IMR-90 (cell line): ENCODE data around the gene GPC6. TPM values are rescaled to one million over a fixed set of nuclear protein-coding genes. Genes with fewer than 3 reads are reported as not detected.

ENCODE experiments used
- ATAC-seq: fragments of 200-7000 bp; cut with Tn5 transposase; 2 replicates; pipeline ENCODE4 v1.9.1; 2020; ENCODE audit warnings: low read depth, mild to moderate bottlenecking, moderate library complexity
- BruUV-seq: library from RNA; stranded (reverse); fragments of 400-500 nt; replicated peaks from 2 replicates; lab custom pipeline; 2021; lab: Mats Ljungman, UMichigan
- CTCF ChIA-PET: fragments of 300-600 bp; formaldehyde crosslinking; extraction: SDS; loops from one replicate; lab custom pipeline; 2021; ENCODE audit warnings: antibody characterized with exemption; lab: Yijun Ruan, JAX
- POLR2A ChIA-PET: fragments of 300-600 bp; sonication (Branson Sonifier 250); formaldehyde crosslinking; loops from one replicate; lab custom pipeline; 2022; ENCODE audit warnings: antibody characterized with exemption; ENCODE audit not compliant: unreplicated experiment; lab: Charles Lee
- DNase-seq: peaks from one replicate; pipeline ENCODE4 v3.0.0; 2013
- H2AFZ ChIP-seq: replicated peaks from 2 replicates; pipeline ENCODE3; 2013; ENCODE audit warnings: low read length, mild to moderate bottlenecking; ENCODE audit not compliant: poor library complexity
- H2AK5ac ChIP-seq: 2 replicates; pipeline ENCODE4 v1.6.1; 2013; ENCODE audit warnings: low read depth, low read length, inconsistent platforms
- H2AK9ac ChIP-seq: replicated peaks from 2 replicates; pipeline ENCODE3; 2013; ENCODE audit warnings: mild to moderate bottlenecking, low read depth, low read length, moderate library complexity; ENCODE audit not compliant: poor library complexity
- H2BK120ac ChIP-seq: 2 replicates; pipeline ENCODE4 v1.6.1; 2013; ENCODE audit warnings: low read depth, low read length, inconsistent platforms
- H2BK15ac ChIP-seq: 3 replicates; pipeline ENCODE4 v1.6.1; 2013; ENCODE audit warnings: low read depth, low read length, inconsistent platforms
- H2BK20ac ChIP-seq: 2 replicates; pipeline ENCODE4 v1.6.1; 2013; ENCODE audit warnings: low read depth, mild to moderate bottlenecking, inconsistent platforms, low read length, moderate library complexity
- H2BK5ac ChIP-seq: 2 replicates; pipeline ENCODE4 v1.6.1; 2013; ENCODE audit warnings: mild to moderate bottlenecking, low read depth, low read length, inconsistent platforms; ENCODE audit not compliant: poor library complexity, severe bottlenecking
- H3K14ac ChIP-seq: replicated peaks from 2 replicates; pipeline ENCODE4 v1.6.1; 2013; ENCODE audit warnings: low read depth, low read length, inconsistent platforms
- H3K18ac ChIP-seq: 2 replicates; pipeline ENCODE4 v1.6.1; 2013; ENCODE audit warnings: low read depth, low read length, control low read depth
- H3K23ac ChIP-seq: 2 replicates; pipeline ENCODE4 v1.6.1; 2013; ENCODE audit warnings: low read depth, low read length, inconsistent platforms
- H3K27ac ChIP-seq: 2 replicates; pipeline ENCODE4 v1.5.1; 2013; ENCODE audit warnings: mild to moderate bottlenecking, control low read depth, low read length; ENCODE audit not compliant: insufficient read depth
- H3K27me3 ChIP-seq: 2 replicates; pipeline ENCODE4 v1.6.1; 2013; ENCODE audit warnings: low read length; ENCODE audit not compliant: control insufficient read depth, insufficient read depth
- H3K36me3 ChIP-seq: 2 replicates; pipeline ENCODE4 v1.6.1; 2013; ENCODE audit warnings: low read length, mixed read lengths; ENCODE audit not compliant: control insufficient read depth, insufficient read depth
- H3K4ac ChIP-seq: 2 replicates; pipeline ENCODE4 v1.6.1; 2013; ENCODE audit warnings: low read depth, low read length, inconsistent platforms
- H3K4me1 ChIP-seq: 2 replicates; pipeline ENCODE4 v1.6.1; 2013; ENCODE audit warnings: low read length, mixed read lengths; ENCODE audit not compliant: control insufficient read depth, insufficient read depth
- H3K4me2 ChIP-seq: 2 replicates; pipeline ENCODE4 v1.6.1; 2013; ENCODE audit warnings: low read depth, mild to moderate bottlenecking, control low read depth, low read length, moderate library complexity
- H3K4me3 ChIP-seq: 2 replicates; pipeline ENCODE4 v1.5.1; 2013; ENCODE audit warnings: low read depth, mild to moderate bottlenecking, control low read depth, low read length, moderate library complexity; ENCODE audit not compliant: insufficient read depth
- H3K56ac ChIP-seq: 2 replicates; pipeline ENCODE4 v1.6.1; 2013; ENCODE audit warnings: low read length, inconsistent platforms; ENCODE audit not compliant: insufficient read depth; ENCODE audit errors: extremely low read depth
- H3K79me1 ChIP-seq, 2 experiments: 2 replicates each; pipeline ENCODE4 v1.6.1; 2013; ENCODE audit warnings: low read length in 2 of 2, inconsistent platforms in 1 of 2, low read depth in 1 of 2
- H3K9ac ChIP-seq: 2 replicates; pipeline ENCODE4 v1.6.1; 2013; ENCODE audit warnings: low read depth, low read length, control low read depth
- H3K9me1 ChIP-seq: 2 replicates; pipeline ENCODE4 v1.6.1; 2013; ENCODE audit warnings: low read length, inconsistent platforms; ENCODE audit not compliant: insufficient read depth
- H3K9me3 ChIP-seq: 2 replicates; pipeline ENCODE4 v1.6.1; 2013; ENCODE audit warnings: low read length; ENCODE audit not compliant: control insufficient read depth, insufficient read depth
- H4K20me1 ChIP-seq: 2 replicates; pipeline ENCODE4 v1.6.1; 2013; ENCODE audit warnings: low read length, inconsistent platforms; ENCODE audit not compliant: insufficient read depth
- H4K5ac ChIP-seq: 2 replicates; pipeline ENCODE4 v1.6.1; 2013; ENCODE audit warnings: mild to moderate bottlenecking, low read depth, low read length, control low read depth
- H4K8ac ChIP-seq, 2 experiments: 2 replicates each; pipeline ENCODE4 v1.6.1; 2013; ENCODE audit warnings: low read depth in 2 of 2, low read length in 2 of 2, control low read depth in 1 of 2, inconsistent platforms in 1 of 2
- H4K91ac ChIP-seq: 2 replicates; pipeline ENCODE4 v1.6.1; 2013; ENCODE audit warnings: low read depth, low read length, inconsistent platforms; ENCODE audit not compliant: insufficient read depth
- BHLHE40 ChIP-seq: fragments of 150-350 bp; IDR thresholded peaks from 2 replicates; pipeline ENCODE4 v1.6.1; 2016; ENCODE audit warnings: mild to moderate bottlenecking, low read depth, low read length
- CEBPB ChIP-seq: IDR thresholded peaks from 2 replicates; pipeline ENCODE4 v1.6.1; 2012; ENCODE audit warnings: low read depth, low read length, improper control_type of control experiment
- CHD1 ChIP-seq: IDR thresholded peaks from 2 replicates; pipeline ENCODE4 v1.6.1; 2012; ENCODE audit warnings: low read depth, low read length, improper control_type of control experiment
- CTCF ChIP-seq: conservative IDR thresholded peaks from 2 replicates; pipeline ENCODE4 v1.5.1; 2012; ENCODE audit warnings: mild to moderate bottlenecking, low read depth, low read length, improper control_type of control experiment
- ELK1 ChIP-seq: fragments of 150-350 bp; IDR thresholded peaks from 2 replicates; pipeline ENCODE4 v1.6.1; 2016; ENCODE audit warnings: low read depth, mild to moderate bottlenecking, low read length, moderate library complexity, borderline replicate concordance
- FOS ChIP-seq: fragments of 150-350 bp; IDR thresholded peaks from 2 replicates; pipeline ENCODE4 v1.6.1; 2016; ENCODE audit warnings: low read depth, low read length
- MAFK ChIP-seq: IDR thresholded peaks from 2 replicates; pipeline ENCODE4 v1.6.1; 2012; ENCODE audit warnings: low read depth, low read length, improper control_type of control experiment
- MAZ ChIP-seq: IDR thresholded peaks from 2 replicates; pipeline ENCODE4 v1.6.1; 2012; ENCODE audit warnings: low read depth, mild to moderate bottlenecking, low read length, improper control_type of control experiment, moderate library complexity, borderline replicate concordance
- MXI1 ChIP-seq: IDR thresholded peaks from 2 replicates; pipeline ENCODE4 v1.6.1; 2012; ENCODE audit warnings: low read depth, mild to moderate bottlenecking, low read length, moderate library complexity, borderline replicate concordance
- NFE2L2 ChIP-seq: fragments of 150-350 bp; IDR thresholded peaks from 2 replicates; pipeline ENCODE4 v1.6.1; 2016; ENCODE audit warnings: low read depth, mild to moderate bottlenecking, low read length
- POLR2A ChIP-seq: IDR thresholded peaks from 2 replicates; pipeline ENCODE4 v1.6.1; 2012; ENCODE audit warnings: mild to moderate bottlenecking, low read depth, low read length
- RAD21 ChIP-seq: IDR thresholded peaks from 2 replicates; pipeline ENCODE4 v1.6.1; 2012; ENCODE audit warnings: low read length, improper control_type of control experiment
- RCOR1 ChIP-seq: IDR thresholded peaks from 2 replicates; pipeline ENCODE4 v1.6.1; 2012; ENCODE audit warnings: mild to moderate bottlenecking, low read length, improper control_type of control experiment; ENCODE audit not compliant: insufficient replicate concordance
- RFX5 ChIP-seq: IDR thresholded peaks from 2 replicates; pipeline ENCODE4 v1.8.0; 2012; ENCODE audit warnings: low read depth, mild to moderate bottlenecking, low read length, moderate library complexity
- SMC3 ChIP-seq: fragments of 150-350 bp; IDR thresholded peaks from 2 replicates; pipeline ENCODE4 v1.6.1; 2016; ENCODE audit warnings: low read depth, mild to moderate bottlenecking, antibody characterized with exemption, low read length, moderate library complexity
- USF2 ChIP-seq: fragments of 150-350 bp; IDR thresholded peaks from 2 replicates; pipeline ENCODE4 v1.6.1; 2017; ENCODE audit warnings: mild to moderate bottlenecking, antibody characterized with exemption, low read length, low read depth
- WGBS, 2 experiments: methylation state at CpG; one replicate each; pipeline versions ENCODE4 v1.1.5 to v1.1.7; 2013; ENCODE audit warnings: missing lambda C conversion rate in 2 of 2; ENCODE audit not compliant: insufficient read length in 1 of 2; ENCODE audit errors: extremely low coverage in 2 of 2; 5-methylcytosine and 5-hydroxymethylcytosine counted together
- dilution Hi-C: fragments of 300-500 bp; cut with HindIII; formaldehyde crosslinking; loops from one replicate; pipeline ENCODE4 v1.14.3; 2018; ENCODE audit warnings: low sequenced_read_pairs; ENCODE audit not compliant: unreplicated experiment
- in situ Hi-C: fragments of 300-500 bp; cut with MboI; formaldehyde crosslinking; loops from 3 replicates; pipeline ENCODE4 v1.14.3; 2019; ENCODE audit warnings: low sequenced_read_pairs, inconsistent platforms, mixed read lengths
- intact Hi-C: fragments of 100-400 bp; cut with micrococcal nuclease; formaldehyde crosslinking; loops from 2 replicates; pipeline ENCODE4 v1.10.0; 2022
- polyA plus RNA-seq, 3 experiments: library from polyadenylated mRNA; depleted of rRNA; stranded (reverse); fragments of >200 nt; gene quantifications; 2 replicates each; pipeline ENCODE4 v1.2.3, GENCODE V29; 2012; ENCODE audit warnings: low replicate concordance in 1 of 3
- total RNA-seq: library from RNA; depleted of rRNA; stranded (reverse); fragments of >200 nt; gene quantifications from 2 replicates; pipeline ENCODE4 v1.2.3, GENCODE V29; 2012

GPC6 gene
- total and polyA plus RNA-seq, 2 of the 4 experiments (the other 2 are of a cell fraction): 14.9 to 39.4 TPM

GRCh38 chr13:93411186-93411680 is 184.6 kb downstream of the GPC6 start:
- POLR2A ChIA-PET: no interaction called here
- H3K56ac ChIP-seq: no peak overlapping the region

More at GRCh38 chr13:93411186-93411680, 184.6 kb downstream of the GPC6 start:
- no peak overlapping the region for H4K5ac ChIP-seq
- in situ Hi-C loops (no loop called here), dilution Hi-C loops (no loop called here), intact Hi-C loops (no loop called here)
- H2BK5ac ChIP-seq: no peak overlapping the region
- H4K8ac ChIP-seq: no peak overlapping the region
- no peak overlapping the region for H3K27ac ChIP-seq
- H2BK20ac ChIP-seq: no peak overlapping the region
- CTCF ChIA-PET: no interaction called here
- H3K4me1 ChIP-seq: no peaks in the 10 kb centered on the region; the same call in 1 of the 2 replicates
- H3K4ac ChIP-seq: no peak overlapping the region
- WGBS, 2 experiments: 100% methylated on average over 1 of the region's 3 CpGs; no CpG with 5 or more reads in 1 of the 2 experiments
- DNase-seq (no peak), ATAC-seq (no peak)
- no peaks in the 10 kb centered on the region for H3K9me1 ChIP-seq
- H2AK5ac ChIP-seq: no peak overlapping the region
- H3K23ac ChIP-seq: no peak overlapping the region
- no TSS peak for BruUV-seq
- no peaks in the 10 kb centered on the region for H3K9me3 ChIP-seq
- H3K18ac ChIP-seq: no peak overlapping the region
- no peak overlapping the region for H2AK9ac ChIP-seq
- H3K36me3 ChIP-seq: no peaks in the 10 kb centered on the region
- H2BK120ac ChIP-seq: no peak overlapping the region
- H3K27me3 ChIP-seq: no peaks in the 10 kb centered on the region
- H4K91ac ChIP-seq: no peak overlapping the region
- TF ChIP-seq BHLHE40 (no peak), USF2 (no peak), ELK1 (no peak), RFX5 (no peak), MAFK (no peak), RCOR1 (no peak), MXI1 (no peak), CHD1 (no peak), RAD21 (no peak), MAZ (no peak), CEBPB (no peak), CTCF (no peak), FOS (no peak), POLR2A (no peak), NFE2L2 (no peak), SMC3 (no peak)
- no peaks in the 10 kb centered on the region; a peak in 1 of 4 replicates for H3K79me1 ChIP-seq
- H3K9ac ChIP-seq: no peak overlapping the region
- no peak overlapping the region for H2BK15ac ChIP-seq
- no peak overlapping the region for H3K14ac ChIP-seq
- H3K4me2 ChIP-seq: no peak overlapping the region
- H4K20me1 ChIP-seq: no peaks in the 10 kb centered on the region
- no peak overlapping the region for H3K4me3 ChIP-seq
- no peak overlapping the region for H2AFZ ChIP-seq
